Peyer's patch (tissue), 4 donors: ENCODE measurements around the gene ZNF85. TPM values are rescaled to one million over a fixed set of nuclear protein-coding genes. Genes with fewer than 3 reads are reported as not detected.
"Not testable (repeated sequence)": the region's sequence is repeated elsewhere in the genome, so short reads cannot be mapped to it uniquely, and the experiment has no call there.

Experiments
- DNase-seq, 3 donors: peaks; one replicate each; pipeline ENCODE4 v3.0.0-alpha.2; 2017 to 2019
- H3K27ac ChIP-seq, 4 donors: fragments of 200-600 bp; sonication (generic); one replicate each; pipeline ENCODE4 v1.5.1; 2016 to 2019
- H3K27me3 ChIP-seq, 2 donors: fragments of 200-600 bp; sonication (generic); one replicate each; pipeline ENCODE4 v1.5.1; 2019
- H3K36me3 ChIP-seq, 3 donors: fragments of 200-600 bp; sonication (generic); one replicate each; pipeline ENCODE4 v1.5.1; 2016 to 2019
- H3K4me1 ChIP-seq, 4 donors: fragments of 200-600 bp; sonication (generic); one replicate each; pipeline ENCODE4 v1.5.1; 2016 to 2019
- H3K4me3 ChIP-seq, 4 donors: fragments of 200-600 bp; sonication (generic); 1 replicate in 3 of 4; 2 replicates in 1 of 4; pipeline ENCODE4 v1.5.1; 2016 to 2019; ENCODE audit warnings: mild to moderate bottlenecking in 1 of 4
- H3K9me3 ChIP-seq, 4 donors: fragments of 200-600 bp; sonication (generic); one replicate each; pipeline ENCODE4 v1.5.1; 2016 to 2019; ENCODE audit warnings: mild to moderate bottlenecking in 1 of 4
- CTCF ChIP-seq, 6 experiments: fragments of 450-650 bp in 4 of 6; fragments of 200-600 bp in 2 of 6; sonication (generic) in 1 of 6; IDR thresholded peaks; one replicate each; pipeline ENCODE4 v1.5.1; 2017 to 2019; ENCODE audit warnings: antibody characterized with exemption in 6 of 6, mild to moderate bottlenecking in 3 of 6, moderate library complexity in 1 of 6
- POLR2A ChIP-seq, 2 donors: fragments of 450-650 bp; IDR thresholded peaks; one replicate each; pipeline ENCODE4 v1.5.1; 2017; ENCODE audit warnings: antibody characterized with exemption in 2 of 2, mild to moderate bottlenecking in 2 of 2, moderate library complexity in 2 of 2
- total RNA-seq, 4 donors: library from RNA; depleted of rRNA; stranded (reverse); fragments of >200 nt; gene quantifications; one replicate each; pipeline ENCODE4 v1.1.0, GENCODE V29; 2016

Gene ZNF85
- 10 to 100 TPM in 1 of 4 donors, 1 to 10 TPM in 3; 3.2 to 47.9 (median 4.3) TPM for total RNA-seq

GRCh38 chr19:20923077-20923871 lies at the start of gene ZNF85:
Gene ZNF85 (plus strand): TSS chr19:20923251. CDS start chr19:20923401, 150 bp downstream.
- H3K9me3 ChIP-seq: no peaks in the 10 kb centered on the region
- DNase-seq: peak; percentile 81 to 95 (median 93)
- peak within 1 kb of the TSS; percentile 44 to 66 (median 55) for H3K4me3 ChIP-seq

GRCh38 chr19:20879501-20879900 lies 43.5 kb upstream of the ZNF85 start:
- H3K27ac ChIP-seq: no peak overlapping the region
- no peaks in the 10 kb centered on the region for H3K4me1 ChIP-seq
- peaks cover 0 to 13% (median 0%) of the 10 kb centered on the region in 4 donors for H3K9me3 ChIP-seq
- H3K4me3 ChIP-seq: no peak overlapping the region
- TF ChIP-seq CTCF (IDR thresholded peaks at IDR 0.05) (no peak), POLR2A (IDR thresholded peaks at IDR 0.05) (no peak)
- no peaks in the 10 kb centered on the region for H3K27me3 ChIP-seq
- DNase-seq: no peak
- H3K36me3 ChIP-seq: no peaks in the 10 kb centered on the region

More at GRCh38 chr19:20923077-20923871, at the start of gene ZNF85:
- no peaks in the 10 kb centered on the region for H3K36me3 ChIP-seq
- H3K27me3 ChIP-seq: no peaks in the 10 kb centered on the region
- H3K4me1 ChIP-seq: no peaks in the 10 kb centered on the region
- TF ChIP-seq POLR2A (IDR thresholded peaks at IDR 0.05): no peak
- H3K27ac ChIP-seq: peak within 1 kb of the TSS; percentile 56 to 82 (median 76)

- no peak for TF ChIP-seq CTCF (IDR thresholded peaks at IDR 0.05)
- TF ChIP-seq POLR2A (IDR thresholded peaks at IDR 0.05): no peak
- no peaks in the 10 kb centered on the region for H3K4me1 ChIP-seq
- no peaks in the 10 kb centered on the region for H3K36me3 ChIP-seq
- H3K27me3 ChIP-seq: no peaks in the 10 kb centered on the region
- H3K27ac ChIP-seq: no peak overlapping the region
- peaks cover 0 to 22% (median 0%) of the 10 kb centered on the region in 4 donors for H3K9me3 ChIP-seq
- H3K4me3 ChIP-seq: no peak overlapping the region
- no peak for DNase-seq
Observed at GRCh38 chr19:20912973-20913372, 10.1 kb upstream of the ZNF85 start.

DNA sequence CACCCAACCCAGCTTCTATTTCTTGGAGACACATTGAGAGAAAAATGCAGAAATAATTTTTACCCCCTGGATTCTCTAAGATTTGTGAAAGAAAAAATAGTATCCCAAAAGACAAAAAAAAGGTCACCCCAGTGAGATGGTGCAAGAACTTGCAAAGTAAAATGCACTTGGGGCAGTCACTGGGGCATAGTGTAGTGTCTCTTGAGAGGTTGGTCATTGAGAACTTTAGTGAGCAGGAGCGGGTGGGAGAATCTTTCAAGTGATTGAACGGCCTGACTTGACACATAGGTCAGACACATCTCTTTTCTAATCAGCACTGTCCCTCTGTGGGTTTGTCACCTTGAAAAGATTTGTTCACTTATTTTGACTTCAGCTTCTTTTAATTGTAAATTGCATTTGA lies 2.4 kb downstream of the ZNF85 start:
- no peak overlapping the region for H3K4me3 ChIP-seq
- no peaks in the 10 kb centered on the region for H3K9me3 ChIP-seq
- H3K27ac ChIP-seq: no peak overlapping the region
- TF ChIP-seq POLR2A (IDR thresholded peaks at IDR 0.05) (no peak), CTCF (IDR thresholded peaks at IDR 0.05) (no peak)
- H3K27me3 ChIP-seq: no peaks in the 10 kb centered on the region
- no peaks in the 10 kb centered on the region for H3K36me3 ChIP-seq
- DNase-seq: no peak
- H3K4me1 ChIP-seq: no peaks in the 10 kb centered on the region

GRCh38 chr19:20926796-20927195 lies 3.7 kb downstream of the ZNF85 start:
- no peak for TF ChIP-seq POLR2A (IDR thresholded peaks at IDR 0.05)
- no peak for TF ChIP-seq CTCF (IDR thresholded peaks at IDR 0.05)
- Histone ChIP-seq H3K36me3 (no peaks in the 10 kb centered on the region), H3K4me1 (no peaks in the 10 kb centered on the region), H3K9me3 (no peaks in the 10 kb centered on the region), H3K27ac (no peak overlapping the region), H3K4me3 (no peak overlapping the region), H3K27me3 (no peaks in the 10 kb centered on the region)
- no peak for DNase-seq

GRCh38 chr19:20928371-20928770 lies 5.3 kb downstream of the ZNF85 start:
- no peaks in the 10 kb centered on the region for H3K27me3 ChIP-seq
- H3K9me3 ChIP-seq: no peaks in the 10 kb centered on the region
- no peaks in the 10 kb centered on the region for H3K4me1 ChIP-seq
- H3K4me3 ChIP-seq: no peak overlapping the region
- H3K27ac ChIP-seq: no peak overlapping the region
- TF ChIP-seq POLR2A (IDR thresholded peaks at IDR 0.05): no peak
- no peak for TF ChIP-seq CTCF (IDR thresholded peaks at IDR 0.05)
- no peak for DNase-seq
- H3K36me3 ChIP-seq: no peaks in the 10 kb centered on the region

GRCh38 chr19:20936322-20936947 lies 13.4 kb downstream of the ZNF85 start:
- not testable (repeated sequence) for H3K9me3 ChIP-seq, H3K36me3 ChIP-seq, DNase-seq, H3K27me3 ChIP-seq, H3K4me1 ChIP-seq, H3K4me3 ChIP-seq, H3K27ac ChIP-seq

GRCh38 chr19:20952561-20953095 lies 29.6 kb downstream of the ZNF85 start:
- not testable (repeated sequence) for H3K36me3 ChIP-seq, H3K27me3 ChIP-seq, H3K27ac ChIP-seq, DNase-seq, H3K4me3 ChIP-seq, H3K4me1 ChIP-seq
- peaks cover 0 to 23% (median 0%) of the 10 kb centered on the region in 4 donors for H3K9me3 ChIP-seq
